ENCODE data around the gene CYP19A1.
A peak's percentile ranks its signal among the peaks of the same experiment; 100 is the strongest.
"Not testable (repeated sequence)": the region's sequence is repeated elsewhere in the genome, so short reads cannot be mapped to it uniquely, and the experiment has no call there.

Gene CYP19A1

GRCh38 chr15:51201581-51201980, 136.8 kb downstream of the CYP19A1 start:
- DNase-seq: no peak

DNA sequence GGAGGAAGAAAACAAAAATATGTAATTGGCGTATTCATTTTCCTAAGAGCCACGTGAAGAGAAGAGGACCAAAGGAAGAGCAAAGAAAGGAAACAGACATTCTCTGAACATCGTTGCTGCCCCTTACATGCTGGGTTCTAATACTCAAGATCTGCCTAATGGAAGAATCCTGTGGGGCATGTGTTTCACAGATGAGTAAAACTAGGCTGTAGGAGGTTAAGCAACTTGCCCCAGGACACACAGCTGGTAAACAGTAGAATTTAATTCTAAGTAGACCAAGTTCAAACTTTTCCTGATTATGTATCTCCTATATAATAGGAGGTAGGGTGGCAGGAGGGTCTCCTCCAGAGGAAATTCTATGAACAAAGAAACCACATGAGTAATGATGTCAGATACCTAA, 137.6 kb downstream of the CYP19A1 start:
- DNase-seq: no peak

- DNase-seq: no peak
Measured at GRCh38 chr15:51199541-51199940, 138.9 kb downstream of the CYP19A1 start.

GRCh38 chr15:51198701-51199232, 139.6 kb downstream of the CYP19A1 start:
- DNase-seq: no peak

- DNase-seq: no peak
Measured at GRCh38 chr15:51195459-51195858, 142.9 kb downstream of the CYP19A1 start.

- no peak for DNase-seq
Measured at GRCh38 chr15:51193979-51194378, 144.4 kb downstream of the CYP19A1 start.

DNA sequence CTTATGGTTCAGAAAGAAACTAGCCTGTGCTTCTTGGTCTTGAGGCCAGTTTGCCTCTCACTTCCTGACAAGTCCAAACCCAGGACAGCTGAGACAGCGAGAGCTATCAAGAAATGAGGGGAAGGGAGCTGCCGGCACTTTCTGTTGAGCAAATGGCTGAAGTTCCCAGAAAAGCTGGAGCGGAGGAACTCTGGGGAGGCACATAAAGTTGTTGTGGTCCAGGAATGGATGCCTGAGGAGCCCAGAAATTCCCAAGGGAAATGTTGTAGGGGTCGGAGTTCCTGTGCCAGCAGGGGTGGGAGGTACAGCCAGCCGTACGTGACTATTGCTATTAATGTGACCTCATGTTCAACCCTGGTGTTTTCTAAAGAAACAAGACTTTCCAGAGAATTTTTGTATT, 144.9 kb downstream of the CYP19A1 start:
- no peak for DNase-seq

GRCh38 chr15:51192521-51193280, 145.7 kb downstream of the CYP19A1 start:
- peak; percentile 81 for DNase-seq

GRCh38 chr15:51191766-51192165, 146.6 kb downstream of the CYP19A1 start:
- no peak for DNase-seq

DNA sequence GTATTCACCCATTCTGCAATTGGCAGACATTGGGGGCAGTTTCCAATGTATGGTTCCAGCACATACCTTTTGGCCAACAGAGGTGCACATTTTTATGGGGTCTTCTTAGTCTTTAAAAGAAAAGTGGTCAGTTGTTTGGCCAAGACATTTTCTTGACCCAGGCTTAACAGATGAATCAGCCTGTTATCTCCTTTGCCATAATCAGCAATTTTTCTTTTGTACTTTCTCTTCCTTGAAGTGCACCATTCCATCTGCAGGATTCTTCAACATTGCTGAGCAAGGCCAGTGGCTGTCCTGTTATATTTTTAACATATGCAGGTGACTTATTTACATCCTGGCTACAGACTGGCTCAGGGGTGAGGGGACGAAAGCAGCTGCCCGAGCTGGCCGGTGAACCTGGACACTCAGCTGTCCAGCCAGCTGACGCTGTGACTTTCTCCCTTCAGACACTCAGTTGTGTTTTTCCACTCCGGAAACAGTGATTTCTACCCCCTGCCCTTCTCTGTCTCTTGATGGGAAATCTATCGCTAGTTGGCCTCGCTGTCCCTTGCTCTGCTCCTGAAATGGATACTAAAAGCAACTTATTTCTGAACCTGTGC, 147.2 kb downstream of the CYP19A1 start:
- DNase-seq: no peak

DNA sequence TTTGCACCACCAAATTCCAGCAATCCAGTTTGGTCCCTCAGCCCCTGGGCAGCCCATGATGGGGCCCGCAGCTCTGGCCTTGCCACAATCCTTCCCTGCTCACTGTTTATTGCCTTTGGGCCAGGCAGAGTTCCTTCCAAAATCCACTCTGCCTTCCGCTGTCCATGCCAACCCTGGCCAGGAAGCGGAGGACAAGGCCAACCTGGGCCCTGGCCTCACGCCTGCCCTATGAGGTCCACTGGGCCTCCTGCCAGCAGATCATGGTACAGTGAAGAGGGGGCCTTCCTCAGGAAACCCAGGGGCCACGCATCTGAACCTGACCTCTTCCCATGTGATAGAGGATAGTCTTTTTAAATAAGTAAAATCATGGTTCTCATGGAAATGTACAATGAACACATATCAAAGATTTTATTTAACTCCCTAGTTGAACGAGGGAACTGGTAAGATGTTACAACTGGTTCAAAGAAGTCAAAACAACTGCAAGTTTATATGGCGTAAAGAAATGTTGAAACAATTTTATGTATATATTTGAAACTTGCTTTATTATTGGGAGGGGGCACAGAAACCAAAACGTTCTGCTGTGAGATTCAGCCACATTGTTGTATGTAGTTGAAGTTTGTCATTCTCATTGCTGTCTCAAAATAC, 147.8 kb downstream of the CYP19A1 start:
- DNase-seq: no peak

DNA sequence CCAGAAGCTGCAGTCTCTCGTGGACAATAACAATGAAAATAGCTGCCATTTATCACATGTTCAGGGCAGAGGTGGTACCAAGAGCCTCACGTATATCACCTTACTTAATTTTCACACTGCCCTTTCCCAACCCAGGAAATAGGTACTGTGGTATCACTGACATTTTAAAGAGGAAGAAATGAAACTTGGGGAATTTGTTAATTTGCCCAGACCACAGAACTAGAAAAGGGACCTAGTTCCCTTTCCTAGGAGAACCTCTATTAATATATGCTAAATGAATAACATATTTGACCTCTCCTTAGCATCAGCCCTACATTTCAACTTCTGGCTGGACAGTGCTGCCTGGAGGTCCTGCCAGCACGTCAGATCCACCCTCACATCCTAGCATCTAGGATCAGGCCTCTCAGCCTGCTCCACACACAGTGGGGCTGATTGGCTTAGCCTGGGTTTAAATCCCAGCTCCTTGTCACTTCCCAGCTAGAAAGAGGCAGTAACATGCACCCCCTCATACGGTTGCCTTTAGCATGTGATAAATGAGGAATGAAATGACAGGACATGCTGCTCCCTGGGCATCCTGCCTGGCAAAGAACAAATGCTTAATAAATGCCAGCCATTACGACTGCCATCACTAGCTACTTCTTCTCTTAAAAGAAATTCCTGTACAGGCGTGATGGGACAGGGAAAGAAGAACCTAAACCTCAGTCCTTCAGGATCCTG, 148.6 kb downstream of the CYP19A1 start:
- no peak for DNase-seq

GRCh38 chr15:51188791-51189190, 149.6 kb downstream of the CYP19A1 start:
- not testable (repeated sequence) for DNase-seq

DNA sequence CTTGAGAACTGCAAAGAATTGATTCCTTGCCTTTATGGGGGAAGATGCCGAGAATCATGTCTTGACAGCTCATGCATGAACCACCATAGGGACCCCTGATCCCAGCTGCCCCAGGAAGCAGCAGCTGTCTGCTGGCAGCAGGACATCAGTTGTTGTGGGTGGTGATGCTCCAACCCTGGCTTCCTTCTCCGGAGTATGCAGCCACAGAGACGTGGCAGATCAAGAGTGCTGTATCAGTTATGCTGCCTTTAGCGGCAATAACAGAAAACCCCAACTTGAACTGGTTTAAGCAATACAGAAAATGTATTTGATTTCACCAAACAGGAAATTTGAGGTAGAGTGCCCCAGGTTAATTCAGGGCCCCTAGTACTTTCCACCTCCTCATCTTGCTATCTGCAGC, 151.5 kb downstream of the CYP19A1 start:
- DNase-seq: peak; percentile 26

DNA sequence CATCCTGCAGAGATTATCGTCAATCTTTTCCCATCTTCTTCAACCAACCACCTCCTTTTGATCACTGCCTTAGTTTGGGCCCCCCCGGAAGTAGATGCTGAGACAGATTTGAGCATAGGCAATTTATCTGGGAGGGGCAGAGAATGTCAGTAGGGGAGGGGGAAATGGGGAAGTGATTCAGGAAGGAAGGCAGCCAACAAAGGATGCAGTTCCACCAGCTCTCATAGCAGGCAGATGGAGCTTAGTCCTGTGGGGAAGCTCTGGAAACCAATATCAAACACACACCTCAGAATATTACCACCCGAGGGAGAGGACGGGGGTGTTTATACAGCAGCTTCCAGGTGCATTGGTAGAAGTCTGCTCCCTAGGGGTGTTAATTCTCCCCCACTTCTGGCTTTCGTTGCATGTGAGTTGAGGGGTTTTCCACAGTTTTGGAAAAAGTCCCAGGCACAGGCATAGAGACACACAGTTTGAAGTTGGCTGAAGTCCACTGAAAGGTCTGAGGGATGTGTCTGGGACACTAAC, 152.2 kb downstream of the CYP19A1 start:
- DNase-seq: peak; percentile 33

DNA sequence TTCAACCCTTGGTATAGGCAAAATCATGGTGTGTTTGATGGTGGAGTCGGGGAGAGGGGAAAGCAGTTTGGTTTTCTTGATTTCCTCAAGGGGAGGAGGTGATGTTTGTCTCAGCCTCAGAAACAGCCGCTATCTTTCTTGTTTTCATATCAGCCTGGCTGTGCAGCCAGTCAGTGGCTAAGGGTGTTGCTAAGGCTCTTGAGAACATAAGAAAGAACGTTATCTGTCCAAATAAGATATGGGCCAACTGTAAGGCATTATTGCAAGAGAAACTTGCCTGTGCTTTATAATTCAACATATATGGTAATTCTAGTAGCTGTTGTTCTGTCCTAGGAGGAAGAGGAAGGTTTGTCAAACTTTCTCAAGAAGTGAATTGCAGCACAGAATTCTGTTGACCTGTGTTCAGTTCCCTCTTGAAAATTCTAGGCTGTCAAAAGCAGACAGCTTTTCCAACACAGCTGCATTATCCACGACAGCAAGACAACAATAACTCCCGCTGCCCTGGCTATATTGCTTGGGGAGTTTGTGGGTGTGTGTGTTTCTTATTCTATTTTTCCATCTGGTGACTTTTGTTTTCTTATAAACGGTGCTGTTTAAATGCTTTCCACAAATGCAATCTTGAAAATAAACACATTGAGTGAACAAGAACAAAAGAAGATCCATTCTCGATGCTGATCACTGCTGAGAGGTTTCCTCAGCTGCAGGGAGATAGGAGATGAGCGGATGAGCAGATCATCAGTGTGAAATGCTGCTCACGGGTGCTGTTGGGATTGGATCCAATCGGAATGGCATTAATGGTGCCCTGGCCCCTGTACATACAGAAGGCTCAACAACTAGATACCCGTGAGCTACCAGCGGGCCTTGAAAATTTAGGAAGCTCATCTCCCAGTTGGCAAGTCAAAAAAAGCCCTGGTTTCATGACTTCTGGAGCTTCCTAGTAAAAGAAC, 152.9 kb downstream of the CYP19A1 start:
- DNase-seq: no peak

- DNase-seq: no peak
Measured at GRCh38 chr15:51184627-51185026, 153.8 kb downstream of the CYP19A1 start.

DNA sequence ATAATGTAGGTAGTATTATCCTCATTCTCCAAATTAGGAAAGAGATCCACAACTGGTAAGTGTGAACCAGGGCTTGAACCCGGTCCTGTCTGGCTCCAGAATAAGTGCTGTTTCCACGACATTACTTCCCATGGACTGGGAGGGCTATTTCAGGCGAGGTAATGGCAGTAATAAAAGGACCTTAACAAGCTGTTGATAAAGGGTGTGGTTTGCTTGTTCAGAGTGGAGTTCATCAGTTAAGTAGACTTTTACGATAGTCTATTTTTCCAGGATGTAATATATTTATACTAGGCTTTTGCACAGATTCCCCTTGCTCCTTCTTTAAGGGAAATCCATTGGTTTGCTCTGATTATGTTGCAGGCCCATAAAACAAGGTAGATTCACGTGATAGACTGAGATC, 155.3 kb downstream of the CYP19A1 start:
- DNase-seq: no peak

GRCh38 chr15:51181905-51182304, 156.5 kb downstream of the CYP19A1 start:
- no peak for DNase-seq

DNA sequence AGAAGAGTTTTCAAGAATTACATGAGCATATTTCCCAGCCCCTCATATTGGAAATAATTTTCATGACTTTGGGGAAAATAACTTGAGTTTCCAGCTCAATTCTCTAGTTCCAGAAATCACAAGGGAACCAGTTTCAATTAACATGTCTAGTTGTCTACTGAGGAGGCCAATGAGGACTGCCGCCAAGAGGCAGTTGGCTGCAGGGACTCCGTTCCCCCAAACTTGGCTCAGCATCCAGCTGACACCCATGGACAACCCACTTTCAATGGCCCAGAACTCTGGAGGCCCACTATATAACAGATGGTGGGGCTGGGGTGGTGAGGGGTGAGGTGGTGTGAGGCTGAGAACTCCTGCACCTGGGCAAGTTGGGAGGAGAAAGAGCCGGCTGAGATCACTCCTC, 157.2 kb downstream of the CYP19A1 start:
- no peak for DNase-seq

DNA sequence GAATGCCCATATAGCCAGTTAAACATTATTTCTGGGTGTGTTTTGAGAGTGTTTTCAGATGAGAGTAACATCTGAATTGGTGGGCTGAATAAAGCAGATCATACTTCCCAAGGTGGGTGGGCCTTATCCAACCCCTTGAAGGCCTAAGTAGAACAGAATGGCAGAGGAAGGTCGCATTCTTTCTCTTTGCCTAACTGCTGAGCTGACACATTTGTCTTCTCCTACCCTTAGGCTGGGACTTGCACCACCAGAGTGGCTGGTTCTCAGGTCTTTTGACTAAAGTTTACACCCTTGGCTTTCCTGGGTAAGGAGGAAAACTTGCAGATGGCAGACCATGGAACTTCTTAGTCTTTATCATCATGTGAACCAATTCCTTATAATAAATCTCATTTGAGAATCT, 157.9 kb downstream of the CYP19A1 start:
- DNase-seq: no peak

GRCh38 chr15:51180011-51180410, 158.4 kb downstream of the CYP19A1 start:
- DNase-seq: no peak

Data from NCI-H2171 treated with DMSO at 0.1 percent for 48 hours (cell line).